ENCODE measurements around the gene MAGI1. TPM values are rescaled to one million over a fixed set of nuclear protein-coding genes. Genes with fewer than 3 reads are reported as not detected.

MAGI1 gene
- polyA plus RNA-seq, 5 donors, result 17.5 to 29.3 (median 27.6) TPM

DNA sequence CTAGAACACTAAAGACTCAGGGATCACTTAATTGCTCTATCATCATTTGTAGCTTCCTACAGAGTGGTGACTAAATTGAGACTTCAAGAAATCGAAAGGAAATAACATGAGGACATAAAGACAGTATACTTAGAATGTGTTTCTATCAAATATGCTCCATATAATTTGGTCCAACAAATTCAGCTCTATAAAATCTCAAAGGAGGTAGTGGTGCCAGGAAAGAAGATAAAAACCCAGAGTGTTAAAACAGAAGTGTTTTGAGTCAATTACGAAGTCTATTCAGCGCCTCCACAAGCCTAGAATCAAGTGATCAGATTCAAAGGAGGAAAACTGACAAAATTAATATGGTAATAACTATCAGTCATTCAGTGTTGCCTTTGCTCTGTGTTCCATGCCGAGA is 22.9 kb downstream of the MAGI1 start:
- no peak for DNase-seq

DNA sequence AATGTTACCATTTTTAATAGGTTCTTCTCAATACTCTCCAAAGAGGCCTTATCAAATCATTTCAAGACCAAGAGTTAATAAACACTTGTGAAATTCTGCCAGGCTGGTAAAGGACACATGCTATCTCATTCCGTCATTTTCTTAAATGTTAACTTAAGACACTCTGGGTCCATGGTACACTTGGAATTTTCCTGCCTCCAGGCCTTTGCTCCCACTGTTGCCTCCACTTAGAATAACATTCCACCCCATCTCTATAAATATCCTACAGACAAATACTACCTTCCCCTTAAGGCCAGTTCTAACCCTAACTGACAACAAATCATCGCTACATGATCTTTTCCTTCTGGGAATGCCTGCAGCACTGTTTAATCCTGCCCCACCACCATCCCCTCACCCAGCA is 24.1 kb downstream of the MAGI1 start:
- no peak for DNase-seq

DNA sequence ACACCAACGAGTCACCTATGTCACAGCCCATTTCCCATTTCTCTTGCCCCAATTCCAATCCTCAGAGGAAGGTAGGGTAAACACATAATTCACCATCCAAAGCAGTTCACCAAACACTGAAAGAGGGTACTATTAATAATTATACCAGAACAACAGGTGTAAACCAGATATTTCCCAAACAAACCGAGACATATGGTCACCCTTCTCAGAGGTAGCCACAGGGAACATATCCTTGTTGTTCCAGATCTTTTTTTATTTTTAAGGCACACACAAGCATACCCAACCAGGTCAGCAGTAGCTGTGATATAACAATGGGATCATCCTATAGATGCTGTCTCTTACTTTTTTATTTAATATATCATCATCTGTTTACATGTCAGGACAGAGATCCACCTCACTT is 24.7 kb downstream of the MAGI1 start:
- DNase-seq, result no peak

DNA sequence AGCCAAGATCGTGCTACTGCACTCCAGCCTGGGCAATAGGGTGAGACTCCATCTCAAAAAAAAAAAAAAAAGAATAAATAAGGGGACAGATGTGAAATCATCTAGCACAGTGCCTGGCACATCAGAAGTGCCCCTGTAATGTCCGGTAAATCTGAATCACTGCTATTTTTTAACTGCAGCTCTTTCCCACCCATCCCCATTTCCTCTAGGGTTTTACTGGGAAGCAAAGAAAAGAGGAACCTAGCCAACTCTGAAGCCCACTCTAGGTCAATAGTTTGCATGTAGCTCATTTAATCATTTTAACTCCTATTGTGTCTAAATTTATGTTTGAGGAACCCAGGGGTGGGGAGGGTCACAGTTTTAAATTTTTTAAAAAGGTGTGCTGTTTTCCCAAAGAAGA is 26.0 kb downstream of the MAGI1 start:
- no peak for DNase-seq

DNA sequence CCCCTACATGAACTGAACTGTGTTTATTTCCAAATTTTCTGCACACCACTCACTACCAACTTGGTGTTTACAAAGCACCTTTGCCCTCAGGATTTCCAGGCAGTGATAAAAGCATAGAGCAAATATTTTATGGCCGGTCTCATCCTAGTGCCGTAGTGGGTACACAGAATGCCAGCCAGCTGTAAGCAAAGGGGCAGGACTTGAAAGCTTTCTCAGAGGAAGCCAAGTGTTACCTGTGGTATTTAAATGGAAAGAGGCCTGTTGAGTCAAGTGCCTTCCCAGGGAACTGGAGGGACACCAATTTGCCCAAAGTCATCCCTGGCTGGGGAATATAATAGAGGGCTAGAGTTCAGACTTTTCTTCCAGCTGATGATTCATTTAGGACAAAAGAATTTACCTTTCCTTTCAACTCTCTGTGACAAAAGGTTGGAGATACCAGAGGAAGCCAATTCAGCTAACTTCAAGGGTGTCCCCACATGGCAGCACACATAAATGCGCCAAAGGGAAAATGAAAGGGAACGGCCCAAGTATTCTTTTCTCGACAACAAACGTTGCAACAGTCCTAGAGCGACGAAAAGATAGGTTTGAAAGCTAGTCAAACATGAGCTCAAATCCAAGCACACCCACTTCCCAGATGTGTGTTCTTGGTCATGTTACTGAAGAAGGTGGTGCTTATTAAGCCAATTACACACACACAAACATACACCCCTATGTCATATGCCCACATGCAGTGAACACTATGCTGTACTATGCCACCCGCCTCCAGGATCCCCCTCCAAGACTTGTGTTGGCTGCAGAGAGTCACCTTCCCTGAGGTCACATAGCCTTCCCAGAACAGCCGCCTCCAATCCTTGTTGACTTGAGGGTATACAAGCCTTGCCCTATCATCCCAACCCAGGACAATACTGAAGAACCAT is 27.7 kb downstream of the MAGI1 start:
- DNase-seq, result no peak

DNA sequence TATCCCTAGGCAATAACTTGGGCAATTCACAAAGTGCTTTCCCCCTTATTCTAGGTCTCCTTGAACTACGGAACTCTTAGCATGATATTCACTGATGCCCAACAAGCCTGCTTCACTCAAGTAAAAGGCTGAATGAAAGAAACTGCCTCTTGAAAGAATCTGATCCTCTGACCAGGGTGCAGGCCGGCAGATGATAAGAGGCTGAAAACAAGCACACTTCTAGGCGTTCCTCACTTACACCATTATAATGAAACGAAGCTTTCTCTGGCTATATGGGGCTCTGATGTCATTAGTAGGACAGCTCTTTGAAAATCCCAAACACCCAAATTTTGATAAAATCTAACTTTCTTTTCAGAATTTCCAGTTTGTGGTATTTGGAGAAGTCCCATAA is 28.4 kb downstream of the MAGI1 start:
- no peak for DNase-seq

DNA sequence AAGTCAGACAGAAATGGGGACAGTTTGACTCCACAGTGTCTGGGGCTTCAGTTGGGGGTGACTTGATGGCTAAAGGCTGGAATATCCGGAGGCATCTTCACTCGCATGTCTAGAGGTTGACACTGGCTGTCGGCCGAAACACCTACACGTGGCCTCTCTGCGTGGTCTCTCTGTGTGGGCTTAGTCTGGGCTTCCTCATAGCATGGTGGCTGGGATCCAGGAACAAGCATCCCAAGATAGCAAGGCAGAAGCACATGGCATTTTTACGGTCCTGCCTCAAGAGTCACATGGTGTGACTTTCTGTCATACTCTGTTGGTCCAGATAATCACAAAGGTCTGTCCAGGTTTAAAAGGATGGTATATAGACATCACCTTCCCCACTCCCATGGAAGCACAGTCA is 34.5 kb downstream of the MAGI1 start:
- DNase-seq, result no peak

DNA sequence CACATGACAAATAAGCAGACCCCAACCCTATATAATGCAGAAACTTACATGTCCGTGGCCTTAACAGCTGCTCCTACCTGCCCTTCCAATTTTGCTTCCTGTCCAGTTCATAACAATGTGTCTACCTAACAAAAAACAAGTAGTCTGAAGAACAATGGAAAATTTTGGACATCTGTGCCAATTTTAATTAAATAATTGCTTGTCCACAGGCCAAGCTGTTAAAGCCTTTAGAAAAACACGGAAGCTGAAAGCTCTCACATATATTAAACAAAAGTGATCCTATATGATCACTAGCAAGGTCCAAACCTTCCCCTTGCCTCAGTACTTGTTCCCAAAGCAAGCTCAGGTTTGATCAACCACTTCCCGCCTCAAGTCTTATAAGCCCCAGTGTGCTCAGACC is 37.1 kb downstream of the MAGI1 start:
- no peak for DNase-seq

DNA sequence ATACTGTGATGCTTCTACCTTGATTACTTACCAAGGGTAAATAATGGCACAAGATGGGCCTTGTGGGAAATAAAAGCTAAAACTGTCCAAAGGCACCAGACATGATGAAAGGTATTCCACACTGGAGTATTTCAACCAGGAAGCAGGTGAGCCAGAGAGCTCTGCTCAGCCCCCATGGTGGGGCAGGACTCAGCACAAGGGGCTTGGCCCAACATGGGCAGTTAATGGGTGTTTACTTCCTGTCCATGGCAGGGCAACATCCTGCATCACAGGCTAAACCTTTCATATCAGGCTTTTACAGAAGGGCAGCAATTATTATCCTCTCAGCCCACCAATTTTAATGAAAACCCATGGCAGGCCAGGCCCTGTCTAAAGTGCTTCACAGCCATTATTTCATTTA is 38.2 kb downstream of the MAGI1 start:
- DNase-seq, result no peak

DNA sequence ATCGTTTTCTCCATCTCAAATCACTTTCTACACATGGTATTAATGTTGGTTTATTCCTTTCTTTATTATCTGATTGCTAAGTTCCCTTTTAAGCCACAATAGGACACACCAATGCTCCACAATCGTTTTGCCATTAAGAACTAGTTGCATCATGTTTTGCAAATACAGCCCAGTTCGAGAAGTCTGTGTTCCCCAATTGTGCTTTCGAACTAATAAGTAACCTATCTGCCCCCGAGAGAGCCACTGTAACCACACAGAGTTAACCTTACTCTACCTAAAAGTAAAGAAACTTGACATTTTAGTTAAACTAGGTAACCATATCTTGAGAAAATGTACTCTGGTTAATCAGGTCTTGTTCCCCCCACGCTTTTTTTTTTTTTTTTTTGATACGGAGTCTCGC is 39.1 kb downstream of the MAGI1 start:
- peak in 1 of 2 donors; percentile 16 for DNase-seq

DNA sequence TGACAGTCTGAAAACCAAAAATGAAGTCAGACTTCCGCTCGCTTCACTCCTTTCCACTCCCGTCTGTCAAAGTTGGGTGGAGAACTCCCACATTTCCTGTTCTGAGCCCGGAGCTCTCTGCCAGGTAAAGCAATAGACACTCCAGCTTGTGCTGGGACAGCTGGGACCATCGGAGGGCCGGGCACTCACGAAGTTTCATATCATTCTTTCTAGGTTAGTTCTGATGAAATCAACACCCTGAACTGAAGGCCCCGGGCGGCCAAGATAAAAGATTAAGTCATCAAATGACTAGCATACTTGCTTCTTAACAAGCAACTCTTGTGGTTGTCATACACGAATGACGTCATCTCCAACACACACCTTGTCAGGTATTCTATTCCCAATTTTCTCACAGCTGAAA is 42.1 kb downstream of the MAGI1 start:
- peak in 1 of 2 donors; percentile 26 for DNase-seq

DNA sequence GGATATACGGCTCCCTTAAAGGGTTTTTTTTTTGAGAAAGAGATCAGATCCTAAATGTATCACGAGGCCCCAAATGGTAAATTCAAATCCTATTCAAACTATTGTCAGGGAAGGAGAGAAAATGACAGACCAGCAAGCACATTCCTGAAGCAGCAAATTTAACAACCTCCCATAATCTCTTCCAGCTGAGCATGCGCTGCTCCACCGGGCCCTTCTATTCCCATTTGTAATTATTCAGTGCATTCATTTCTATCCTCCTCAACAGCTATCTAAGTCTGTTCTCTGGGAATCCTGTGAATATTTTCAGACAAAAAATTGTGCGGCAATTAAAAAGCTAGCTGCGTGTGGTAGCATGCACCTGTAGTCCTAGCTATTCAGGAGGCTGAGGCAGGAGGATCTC is 43.2 kb downstream of the MAGI1 start:
- no peak for DNase-seq

DNA sequence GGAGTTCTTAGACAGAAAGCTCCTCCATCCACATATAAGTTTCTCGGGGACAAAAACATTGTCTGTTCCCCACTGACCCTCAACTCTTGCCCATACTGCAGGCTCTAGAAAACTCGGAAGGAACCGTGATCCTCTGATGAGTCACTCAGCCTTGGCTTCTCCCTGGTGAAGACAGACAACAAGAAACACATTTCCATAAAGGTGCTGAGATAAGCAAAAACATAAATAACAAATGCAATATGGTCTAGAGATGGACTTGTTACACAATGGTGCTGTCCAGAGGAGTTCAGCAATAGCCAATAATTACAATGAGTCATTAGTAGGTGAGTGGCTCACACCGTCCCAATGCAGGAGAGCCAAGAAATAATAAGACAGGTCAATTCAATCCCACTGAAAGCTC is 43.7 kb downstream of the MAGI1 start:
- no peak for DNase-seq

DNA sequence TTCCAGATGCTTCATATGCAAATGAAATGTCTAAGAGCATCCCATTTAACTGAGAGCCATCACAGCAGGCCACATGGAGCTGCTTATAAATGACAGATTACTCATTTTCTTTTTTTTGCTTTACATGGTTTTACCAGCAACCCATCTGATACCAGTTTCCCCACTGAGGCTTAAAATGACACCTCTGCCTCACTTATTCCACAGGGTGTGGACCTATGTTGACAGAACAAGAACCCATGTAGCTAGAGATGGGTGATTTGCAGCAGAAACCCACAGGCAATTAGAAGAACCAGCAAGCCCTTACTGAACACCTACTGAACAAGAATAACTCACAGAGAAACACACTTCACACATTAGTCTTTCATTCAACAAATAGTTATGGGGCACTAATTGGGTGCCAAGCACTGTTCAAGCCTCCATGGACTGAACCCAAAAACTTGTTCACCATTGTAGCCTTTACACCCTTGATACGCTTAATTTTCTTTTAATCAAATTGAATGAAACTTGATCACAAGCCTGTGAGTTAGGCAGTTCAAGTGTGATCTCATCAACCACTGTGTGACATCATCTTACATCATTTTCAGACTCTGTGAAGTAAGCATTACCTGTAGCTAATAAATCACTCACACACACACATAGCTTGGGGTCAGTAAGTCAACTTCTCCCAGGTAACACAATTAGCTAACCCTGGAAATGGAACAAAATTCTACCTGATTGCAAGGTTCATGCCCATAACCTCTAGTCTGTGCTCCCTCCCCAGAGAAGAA is 45.4 kb downstream of the MAGI1 start:
- DNase-seq, result no peak

DNA sequence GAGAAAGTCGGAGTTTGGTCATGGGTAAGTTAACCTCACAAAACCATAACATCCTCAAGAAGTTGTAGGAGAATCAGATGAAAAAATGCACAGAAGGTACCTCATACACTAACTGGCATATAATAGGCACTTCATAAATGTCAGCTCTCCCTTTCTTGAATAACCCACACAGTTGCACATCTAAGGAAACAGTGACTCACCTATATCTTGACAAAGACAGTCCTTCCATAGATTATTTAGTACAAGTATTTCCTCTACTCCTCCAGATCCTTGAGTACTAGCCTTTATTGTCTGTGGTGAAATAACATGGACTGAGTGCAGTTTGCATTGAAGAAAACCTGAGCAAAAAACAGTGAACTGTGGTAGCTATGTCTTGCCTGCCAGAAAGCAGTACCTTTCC is 46.6 kb downstream of the MAGI1 start:
- no peak for DNase-seq

DNA sequence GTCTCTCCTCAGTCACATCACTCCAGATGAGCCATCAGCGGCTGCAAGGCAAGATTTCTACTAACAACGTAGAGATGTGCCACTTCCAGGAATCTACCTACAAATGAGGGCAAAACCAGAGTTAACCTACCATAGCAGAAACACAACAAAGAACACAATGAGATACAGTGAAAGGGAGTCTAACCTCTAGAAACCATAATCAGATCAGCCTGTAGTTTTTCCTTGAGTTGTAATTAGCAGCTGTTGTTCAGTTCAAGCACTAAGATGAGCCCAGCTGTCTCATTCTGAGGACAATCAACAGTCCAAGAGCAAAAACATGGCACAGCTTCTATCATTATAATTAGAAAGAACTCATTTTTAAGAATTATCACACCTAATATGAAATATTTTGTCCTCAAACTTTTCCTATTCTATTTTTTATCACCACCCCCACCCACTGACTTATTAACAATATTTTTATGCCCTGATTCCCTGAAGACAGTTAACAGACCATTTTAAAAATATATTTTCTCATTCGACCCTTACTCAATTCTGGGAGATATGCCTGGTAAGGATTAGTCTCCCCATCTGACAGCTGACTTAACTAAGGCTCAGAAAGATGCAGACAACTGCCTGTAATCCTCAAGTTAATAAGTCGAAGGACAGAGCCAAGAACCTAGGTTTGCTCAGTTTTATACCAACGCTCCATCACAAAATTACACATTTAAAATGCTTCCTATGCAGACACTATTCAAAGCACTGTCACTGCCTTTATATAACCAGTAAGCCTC is 50.1 kb downstream of the MAGI1 start:
- DNase-seq, result no peak

DNA sequence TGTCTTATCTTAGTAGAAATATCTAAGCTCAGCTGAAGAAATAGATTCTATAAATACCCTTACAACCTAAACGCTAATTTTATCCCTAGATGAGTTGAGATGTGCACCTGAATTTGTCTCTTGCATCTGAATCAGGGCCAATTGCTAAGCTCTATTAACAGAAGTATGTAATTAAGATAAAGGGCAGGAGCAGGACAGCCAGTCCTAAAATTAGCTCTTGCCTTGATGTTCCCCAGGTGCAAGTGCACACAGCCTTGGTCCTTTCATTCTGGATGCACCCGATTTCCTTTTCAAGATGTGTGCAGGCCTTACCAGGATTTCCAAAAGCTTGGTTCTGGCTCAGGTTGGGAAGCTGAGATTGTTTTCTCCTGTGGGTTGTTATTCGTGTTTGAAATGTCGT is 52.4 kb downstream of the MAGI1 start:
- no peak for DNase-seq

DNA sequence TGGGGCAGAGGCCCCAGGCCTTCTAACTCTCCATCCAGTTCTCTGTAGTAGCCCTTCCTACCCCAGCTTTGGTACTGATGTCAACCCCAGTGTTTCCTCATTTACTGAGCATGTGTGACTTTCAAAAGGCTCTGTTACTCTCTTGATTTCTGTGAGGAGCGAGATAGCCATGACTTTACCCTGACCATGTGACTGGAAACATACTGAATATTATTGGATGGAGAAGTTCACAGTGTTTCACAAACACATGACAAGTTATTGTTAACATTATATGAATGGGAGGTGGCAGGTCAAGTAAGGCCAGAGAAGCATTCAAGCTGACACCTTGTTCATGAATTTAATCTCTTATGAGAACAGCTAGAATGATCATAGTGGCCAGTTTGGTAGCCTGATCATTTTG is 53.7 kb downstream of the MAGI1 start:
- DNase-seq, result no peak

DNA sequence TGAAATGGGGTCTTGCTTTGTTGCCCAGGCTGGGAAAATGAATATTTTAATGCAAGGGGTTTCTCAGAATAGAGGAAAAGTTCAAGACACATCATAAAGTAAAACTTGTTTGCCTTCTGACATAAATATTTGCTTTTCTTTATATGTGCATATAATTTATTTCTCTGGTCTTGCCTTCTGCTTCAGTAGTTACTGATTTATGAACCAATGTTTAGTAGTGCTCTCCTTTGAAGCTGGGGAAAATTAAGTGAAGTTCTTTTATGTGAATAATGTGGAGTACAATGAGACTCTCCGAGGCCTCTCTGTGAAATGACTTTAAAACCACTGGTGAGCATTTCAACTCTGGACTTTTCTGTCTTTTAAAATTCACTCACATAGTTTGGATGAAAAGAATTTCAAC is 55.6 kb downstream of the MAGI1 start:
- no peak for DNase-seq

DNA sequence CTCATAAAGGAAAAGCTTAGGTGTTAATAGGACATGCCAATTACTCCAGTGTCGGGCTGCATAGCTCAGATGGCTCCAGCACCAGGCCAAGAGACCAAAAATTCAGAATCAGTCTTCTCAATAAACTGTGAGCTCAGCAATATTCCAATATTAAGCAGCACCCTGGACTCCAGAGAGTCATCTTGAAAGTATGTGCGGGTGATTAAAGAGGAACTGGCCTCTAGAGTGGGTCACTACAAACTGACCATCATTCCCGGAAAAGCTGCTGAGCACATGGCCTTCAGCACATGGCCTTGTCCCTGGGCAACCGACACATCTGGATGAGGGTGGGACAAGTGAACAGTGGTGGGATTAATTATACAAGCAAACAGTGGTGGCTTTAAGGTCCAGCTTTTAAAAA is 59.0 kb downstream of the MAGI1 start:
- no peak for DNase-seq

DNA sequence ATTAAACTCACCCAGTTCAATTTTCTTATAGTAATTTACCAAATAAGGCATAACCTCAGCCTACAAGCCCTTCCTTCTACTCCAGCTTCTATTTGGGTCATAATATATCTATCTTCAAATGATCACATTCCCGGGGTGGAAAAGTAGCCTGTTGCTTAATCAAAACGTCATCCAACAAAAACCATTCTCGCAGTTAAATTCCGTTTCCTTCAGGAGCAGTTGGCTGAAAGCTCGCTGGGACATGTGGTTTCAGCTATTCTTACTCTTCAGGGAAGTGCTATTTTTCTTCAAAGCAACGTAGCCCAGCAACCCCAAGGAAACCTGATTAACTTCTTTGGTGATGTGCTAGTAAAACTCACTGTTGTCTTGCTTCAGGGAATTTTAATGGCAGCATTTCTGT is 59.6 kb downstream of the MAGI1 start:
- peak; percentile 28 to 30 for DNase-seq

DNA sequence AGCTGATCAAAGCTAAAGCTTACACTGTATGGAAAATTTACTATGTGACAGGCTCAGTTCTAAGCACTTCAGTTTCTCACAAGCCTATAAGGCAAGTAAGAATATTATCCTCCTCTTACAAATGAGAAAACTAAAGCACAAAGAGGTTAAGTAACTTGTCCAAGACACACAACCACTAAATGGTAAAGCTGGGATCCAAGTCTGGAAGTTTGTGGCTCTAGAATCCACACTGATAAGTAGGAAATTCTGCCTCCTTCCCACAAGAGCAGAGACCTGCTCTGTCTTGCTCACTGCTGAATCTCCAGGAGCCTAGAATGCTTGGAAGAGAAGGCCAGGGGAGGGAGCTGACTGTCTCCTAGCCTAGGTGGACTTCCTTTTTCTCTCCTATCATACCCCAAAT is 60.6 kb downstream of the MAGI1 start:
- no peak for DNase-seq

DNA sequence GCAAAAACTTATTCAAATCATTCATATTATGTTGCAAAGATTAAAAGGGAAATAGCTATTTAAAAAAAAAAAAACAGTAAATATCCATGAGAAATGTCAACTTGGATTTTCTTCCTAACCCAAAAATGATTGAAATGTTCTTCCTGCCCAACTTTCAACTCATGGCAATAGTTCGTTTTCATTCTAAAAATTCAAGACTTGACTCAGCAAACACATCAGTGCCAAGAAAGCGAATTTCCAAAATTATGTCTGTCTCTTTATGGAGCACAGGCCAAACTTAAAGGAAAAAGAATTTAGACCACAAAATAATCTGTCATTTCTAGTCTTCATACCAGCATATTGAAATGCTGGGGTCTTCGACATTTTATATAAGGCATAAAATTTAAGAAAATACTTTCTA is 63.7 kb downstream of the MAGI1 start:
- no peak for DNase-seq

Measured in right lung (tissue), 5 donors.